ACHN (cell line): Measurements from ENCODE around the gene FAM177A1.
"Not testable (repeated sequence)": the region's sequence is repeated elsewhere in the genome, so short reads cannot be mapped to it uniquely, and the experiment has no call there.

Experiments used
- DNase-seq: peaks from one replicate; pipeline ENCODE4 v3.0.0-alpha.2; 2015
- in situ Hi-C: cut with HindIII; loops from 2 replicates; pipeline ENCODE4 v1.10.0; 2017; ENCODE audit warnings: low sequenced_read_pairs, low pct_ligation_motif_present, low pct_unique_long_range_greater_than_20kb

Gene FAM177A1

DNA sequence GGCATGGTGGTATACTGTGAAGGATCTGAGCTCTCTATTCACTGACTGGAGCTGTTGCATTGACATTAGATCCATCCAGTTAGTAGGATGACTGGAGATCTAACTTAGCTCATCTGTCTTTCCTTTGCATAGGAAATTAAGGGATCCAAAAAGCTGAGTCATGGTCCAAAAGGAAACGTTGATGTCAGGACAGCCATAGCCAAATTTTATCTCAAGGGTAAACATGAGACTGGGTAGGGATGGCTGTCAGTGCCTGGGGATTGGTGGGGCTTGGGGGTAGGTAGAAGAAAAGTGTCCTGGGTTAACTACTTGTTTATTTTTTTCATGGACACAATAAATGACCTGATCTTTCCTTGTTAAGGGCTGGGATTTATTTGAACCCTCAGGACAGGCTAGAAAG, 4.6 kb downstream of the FAM177A1 start:
- in situ Hi-C loops = no loop called here
- no peak for DNase-seq

DNA sequence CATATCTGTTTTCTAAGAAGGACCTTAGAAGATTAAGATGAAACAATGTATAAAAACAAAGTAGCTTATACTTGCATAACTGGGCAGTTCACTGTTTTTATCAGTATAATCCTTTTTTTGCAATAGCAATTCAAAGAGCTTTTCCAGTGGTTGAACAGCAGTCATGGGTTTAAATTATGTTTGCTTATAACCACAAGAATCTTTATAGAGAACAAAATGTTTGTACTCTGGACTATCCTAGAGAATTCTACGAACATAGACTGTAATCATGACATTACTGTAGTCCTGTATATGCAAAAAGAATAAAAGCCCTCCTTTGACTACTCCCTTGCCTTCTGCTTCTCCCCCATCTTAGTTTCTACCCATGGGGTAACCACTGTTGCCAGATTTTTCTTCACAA, 5.7 kb downstream of the FAM177A1 start:
- DNase-seq = no peak
- in situ Hi-C loops = no loop called here

DNA sequence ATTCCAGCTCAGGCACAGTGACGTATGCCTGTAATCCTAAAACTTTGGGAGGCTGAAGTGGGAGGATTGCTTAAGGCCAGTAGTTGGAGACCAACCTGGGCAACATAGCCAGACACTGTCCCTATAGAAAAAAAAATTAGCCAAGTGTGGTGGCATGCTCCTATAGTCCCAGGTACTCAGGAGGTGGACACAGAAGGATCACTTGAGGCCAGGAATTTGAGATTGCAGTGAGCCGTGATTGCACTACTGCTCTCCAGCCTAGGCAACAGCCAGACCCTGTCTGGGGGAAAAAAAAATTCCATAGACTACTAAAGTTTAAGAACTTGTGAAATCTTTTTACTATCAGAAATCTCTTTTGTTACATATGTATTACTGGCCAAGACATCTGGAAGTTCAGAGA, 6.6 kb downstream of the FAM177A1 start:
- in situ Hi-C loops = no loop called here
- DNase-seq = no peak

DNA sequence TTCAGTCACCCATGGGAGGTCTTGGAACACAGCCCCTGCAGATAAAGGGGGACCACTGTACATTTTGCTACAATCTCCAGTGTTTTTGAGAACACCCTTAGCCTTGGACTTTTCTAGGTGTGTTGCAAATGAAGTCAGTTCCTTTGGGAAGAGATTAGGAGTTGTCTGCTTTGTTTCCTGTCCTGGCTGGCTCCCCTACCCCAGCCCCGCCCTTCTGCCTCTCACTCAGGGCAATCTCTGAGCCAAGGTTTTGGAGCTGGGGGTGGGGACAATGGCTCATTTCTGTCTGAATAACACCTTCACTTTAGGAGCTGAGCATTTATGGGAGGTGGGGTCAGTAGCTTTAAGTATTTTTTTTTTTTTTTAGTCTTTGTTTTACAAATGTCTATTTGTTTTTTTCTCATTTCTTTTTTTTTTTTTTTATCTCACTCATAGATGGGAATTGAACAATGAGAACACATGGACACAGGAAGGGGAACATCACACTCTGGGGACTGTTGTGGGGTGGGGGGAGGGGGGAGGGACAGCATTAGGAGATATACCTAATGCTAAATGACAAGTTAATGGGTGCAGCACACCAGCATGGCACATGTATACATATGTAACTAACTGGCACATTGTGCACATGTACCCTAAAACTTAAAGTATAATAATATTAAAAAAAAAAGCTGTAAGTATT, 15.2 kb downstream of the FAM177A1 start:
- in situ Hi-C loops, DNase-seq: not testable (repeated sequence)

DNA sequence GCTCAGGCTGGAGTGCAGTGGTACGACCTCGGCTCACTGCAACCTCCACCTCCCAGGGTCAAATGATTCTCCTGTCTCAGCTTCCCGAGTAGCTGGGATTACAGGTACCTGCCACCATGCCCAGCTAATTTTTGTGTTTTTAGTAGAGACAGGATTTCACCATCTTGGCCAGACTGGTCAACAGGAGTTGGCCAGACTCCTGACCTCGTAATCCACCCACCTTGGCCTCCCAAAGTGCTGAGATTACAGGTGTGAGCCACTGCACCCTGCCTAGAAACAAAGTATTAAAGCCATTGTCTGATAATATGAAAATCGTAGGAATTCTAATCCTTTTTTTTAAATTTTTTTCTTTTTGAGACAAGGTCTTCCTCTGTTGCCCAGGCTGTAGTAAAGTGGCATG, 19.7 kb downstream of the FAM177A1 start:
- in situ Hi-C loops = not testable (repeated sequence)

DNA sequence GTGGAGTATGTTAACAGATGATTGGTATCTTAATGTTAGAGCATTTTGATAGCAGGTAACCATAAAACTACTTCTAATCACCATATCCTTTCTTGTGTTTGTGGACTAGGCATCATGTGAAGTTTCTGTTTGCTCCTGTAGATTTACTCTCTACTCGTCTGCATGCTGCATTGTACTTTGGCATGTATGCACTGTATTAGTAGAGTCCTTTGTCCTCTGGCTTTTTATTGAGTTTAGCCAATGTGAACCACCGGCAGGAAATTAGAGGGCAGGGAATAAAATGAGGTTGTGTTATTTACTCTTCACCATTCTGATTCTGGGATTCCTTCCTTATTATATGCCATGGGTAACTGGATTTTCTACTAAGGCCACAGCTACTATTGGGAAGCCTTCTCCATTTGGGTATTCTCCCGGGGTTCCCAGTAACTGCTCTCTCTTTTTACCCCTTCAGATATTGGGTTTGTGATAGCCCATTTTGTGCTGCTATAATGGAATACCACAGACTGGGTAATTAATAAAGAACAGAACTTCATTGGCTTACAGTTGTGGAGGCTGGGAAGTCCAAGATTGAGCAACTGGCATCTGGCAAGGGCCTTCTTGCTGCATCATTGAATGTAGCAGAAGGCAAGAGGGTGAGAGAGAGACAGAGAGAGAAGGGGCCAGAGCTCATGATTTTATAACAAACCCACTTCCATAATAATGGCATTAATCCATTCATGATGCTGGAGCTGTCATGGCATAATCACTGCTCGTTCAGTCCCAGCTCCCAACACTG, 22.4 kb downstream of the FAM177A1 start:
- in situ Hi-C loops = no loop called here

More for the DNA sequence above, 19.7 kb downstream of the FAM177A1 start:
- DNase-seq = not testable (repeated sequence)

DNA sequence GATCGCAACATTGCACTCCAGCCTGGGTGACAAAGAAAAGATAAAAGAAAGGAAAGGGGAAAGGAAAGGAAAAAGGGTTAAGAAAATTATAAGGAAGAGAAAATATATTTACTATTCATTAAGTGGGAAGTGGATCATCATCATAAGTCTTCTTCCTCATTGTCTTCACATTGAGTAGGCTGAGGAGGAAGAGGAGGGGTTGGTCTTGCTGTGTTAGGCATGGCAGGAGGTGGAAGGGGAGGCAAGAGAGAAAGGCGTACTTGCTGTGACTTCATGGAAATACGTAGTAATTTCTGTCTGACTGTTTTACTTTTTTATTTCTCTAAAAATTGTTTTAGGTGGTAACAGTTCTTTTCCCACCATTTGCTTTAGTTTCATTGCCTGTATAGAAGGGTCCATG, 26.2 kb downstream of the FAM177A1 start:
- in situ Hi-C loops = no loop called here
- no peak for DNase-seq

More for the DNA sequence above, 22.4 kb downstream of the FAM177A1 start:
- DNase-seq = no peak

DNA sequence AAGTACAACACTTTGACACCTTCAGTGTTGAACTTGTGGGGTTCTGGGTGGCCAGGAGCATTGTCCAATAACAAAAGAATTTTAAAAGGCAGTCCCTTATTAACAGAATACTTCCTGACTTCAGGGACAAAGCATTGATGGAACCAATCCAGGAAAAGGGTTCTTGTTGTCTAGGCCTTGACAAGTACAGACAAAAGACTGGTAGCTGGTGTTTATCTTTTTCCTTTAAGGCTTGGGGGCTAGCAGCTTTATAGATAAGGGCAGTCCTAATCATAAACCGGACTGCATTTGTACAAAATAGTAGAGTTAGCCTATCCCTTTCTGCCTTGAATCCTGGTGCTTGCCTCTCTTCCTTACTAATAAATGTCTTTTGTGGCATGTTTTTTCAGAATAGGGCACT, 27.4 kb downstream of the FAM177A1 start:
- no peak for DNase-seq
- in situ Hi-C loops = no loop called here

DNA sequence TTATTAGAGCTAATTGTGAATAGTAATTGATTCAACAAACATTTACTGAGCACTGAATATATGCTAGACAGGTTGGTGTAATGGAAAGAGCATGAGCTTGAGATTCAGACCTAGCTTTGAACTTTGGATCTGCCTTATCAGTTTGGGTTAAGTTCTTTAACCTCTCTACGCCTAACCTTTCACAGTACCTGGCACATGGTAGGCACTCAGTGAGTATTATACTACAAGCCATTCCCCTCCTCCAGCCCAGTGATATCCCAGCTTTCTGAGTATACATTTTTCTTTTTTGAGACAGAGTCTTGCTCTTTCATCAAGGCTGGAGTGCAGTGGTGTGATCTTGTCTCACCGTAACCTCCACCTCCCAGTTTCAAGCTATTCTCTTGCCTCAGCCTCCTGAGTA, 32.0 kb downstream of the FAM177A1 start:
- in situ Hi-C loops = no loop called here
- no peak for DNase-seq

DNA sequence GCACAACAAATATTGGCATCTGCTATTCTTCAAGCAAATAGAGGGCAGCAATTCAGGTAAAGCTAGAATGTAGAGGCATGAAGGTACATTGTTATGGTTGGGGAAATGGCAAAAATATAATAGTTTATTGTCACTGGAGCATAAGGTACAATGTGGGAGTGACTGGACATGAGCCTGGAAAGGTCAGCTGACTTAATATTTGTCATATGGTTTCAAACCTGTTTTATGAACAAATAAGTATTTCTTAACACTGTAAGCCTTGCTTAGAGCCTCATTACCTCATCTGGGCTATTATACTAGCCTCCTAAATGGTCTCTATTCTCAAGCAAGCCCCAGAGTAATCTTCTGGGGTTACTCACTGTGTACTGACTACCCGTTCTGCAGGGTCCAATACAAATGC, 33.7 kb downstream of the FAM177A1 start:
- no peak for DNase-seq
- in situ Hi-C loops = no loop called here

DNA sequence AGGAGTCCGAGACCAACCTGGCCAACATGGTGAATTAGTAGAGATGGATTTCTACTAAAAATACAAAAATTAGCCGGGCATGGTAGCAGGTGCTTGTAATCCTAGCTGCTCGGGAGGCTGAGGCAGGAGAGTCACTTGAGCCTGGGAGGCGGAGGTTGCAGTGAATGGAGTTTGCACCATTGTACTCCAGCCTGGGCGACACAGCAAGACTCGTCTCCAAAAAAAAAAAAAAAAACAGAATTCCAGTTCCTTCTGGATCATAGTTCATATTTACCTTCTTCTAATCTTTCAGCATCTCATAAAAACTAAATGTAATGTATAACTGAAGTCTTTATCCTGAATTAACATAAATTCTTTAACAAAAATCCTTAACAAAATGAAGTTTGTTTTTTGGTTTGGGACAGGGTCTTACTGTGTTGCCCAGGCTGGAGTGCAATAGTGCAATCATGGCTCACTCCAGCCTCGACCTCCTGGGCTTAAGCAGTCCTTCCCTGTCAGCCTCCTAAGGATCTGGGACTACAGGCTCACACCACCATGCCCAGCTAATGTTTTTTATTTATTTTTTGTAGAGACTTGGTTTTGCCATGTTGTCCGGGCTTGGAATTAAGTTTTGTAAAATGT, 37.6 kb downstream of the FAM177A1 start:
- in situ Hi-C loops = no loop called here
- no peak for DNase-seq

DNA sequence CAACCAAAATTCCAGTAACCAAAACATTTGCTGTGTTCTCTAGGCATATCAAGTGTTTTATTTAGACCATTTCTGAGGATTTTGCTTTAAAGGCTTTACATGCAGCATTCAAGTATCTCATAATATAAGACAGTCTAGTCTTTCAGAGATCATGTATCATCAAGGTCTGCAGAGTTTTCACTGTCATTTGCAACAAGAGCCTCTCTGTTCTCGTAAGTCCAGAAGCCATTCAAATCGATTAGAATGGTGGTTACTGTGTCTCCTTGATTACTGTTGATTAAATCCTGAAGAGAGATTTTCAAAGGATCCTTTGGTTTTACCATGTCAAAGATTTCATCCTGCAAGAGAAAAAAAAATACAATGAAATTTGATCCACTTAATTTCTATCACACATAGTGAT, 39.4 kb downstream of the FAM177A1 start:
- in situ Hi-C loops = no loop called here
- no peak for DNase-seq

DNA sequence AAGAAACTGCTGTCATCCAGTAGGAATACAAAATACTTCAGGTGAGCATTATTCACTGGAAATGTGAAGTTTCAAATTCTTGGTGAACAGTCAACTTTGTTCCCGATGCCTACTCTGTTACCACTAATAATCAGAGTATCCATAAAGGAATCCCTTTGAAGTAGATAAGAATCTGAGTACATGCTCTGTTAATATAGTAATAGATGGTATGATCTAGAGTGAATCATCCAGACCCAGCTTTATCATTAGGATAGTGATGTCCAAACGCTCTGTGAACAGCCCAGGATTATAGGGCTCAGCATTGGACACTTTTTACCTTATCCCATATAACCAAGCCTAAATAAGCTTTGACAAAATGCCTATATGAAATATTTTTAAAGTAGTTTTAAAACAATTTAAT, 42.4 kb downstream of the FAM177A1 start:
- no peak for DNase-seq
- in situ Hi-C loops = no loop called here

DNA sequence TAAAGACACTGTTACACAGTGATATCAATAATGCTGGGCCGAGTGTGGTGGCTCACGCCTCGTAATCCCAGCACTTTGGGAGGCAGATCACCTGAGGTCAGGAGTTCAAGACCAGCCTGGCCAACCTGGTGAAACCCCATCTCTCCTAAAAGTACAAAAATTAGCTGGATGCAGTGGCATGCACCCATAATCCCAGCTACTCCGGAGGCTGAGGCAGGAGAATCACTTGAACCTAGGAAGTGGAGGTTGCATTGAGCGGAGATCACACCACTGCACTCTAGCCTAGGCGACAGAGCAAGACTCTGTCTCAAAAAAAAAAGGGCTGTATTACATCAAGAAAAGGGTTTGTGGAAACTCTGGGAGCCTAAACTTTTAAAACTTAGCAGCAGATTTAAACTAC, 48.6 kb downstream of the FAM177A1 start:
- DNase-seq, in situ Hi-C loops: not testable (repeated sequence)

DNA sequence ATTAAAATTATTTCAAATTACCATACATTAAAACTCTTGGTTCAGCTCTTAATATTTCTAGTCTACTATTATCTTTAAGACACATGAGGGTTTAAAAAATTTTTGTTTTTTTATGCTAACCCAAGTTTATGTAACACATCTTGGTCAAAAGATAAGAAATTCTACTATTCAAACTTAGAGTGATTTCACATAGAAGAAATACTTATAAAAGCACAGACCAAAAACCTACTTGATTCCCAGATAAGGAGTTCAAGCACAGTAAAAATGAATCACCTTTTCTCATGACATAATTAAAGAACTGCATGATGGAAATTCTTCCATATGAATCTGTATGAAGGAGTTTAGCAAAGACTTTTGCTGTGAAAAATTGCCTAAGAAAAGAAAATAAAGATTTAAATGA, 61.8 kb downstream of the FAM177A1 start:
- DNase-seq = no peak
- in situ Hi-C loops = no loop called here

DNA sequence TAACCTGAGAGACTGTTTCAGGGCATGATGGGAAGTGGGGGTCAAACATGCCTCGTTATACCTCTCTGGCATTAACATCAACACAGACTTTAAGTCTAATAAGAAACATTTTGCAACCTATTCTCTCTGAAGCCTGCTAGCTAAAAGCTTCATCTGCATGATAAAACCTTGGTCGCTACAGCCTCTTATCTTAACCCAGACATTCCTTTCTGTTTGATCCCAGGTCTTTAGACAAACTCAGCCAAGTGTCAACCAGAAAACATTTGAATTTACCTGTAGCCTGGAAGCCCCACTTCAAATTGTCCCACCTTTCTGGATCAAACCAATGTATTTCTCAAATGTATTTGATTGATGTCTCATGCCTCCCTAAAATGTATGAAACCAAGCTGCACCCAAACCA, 66.6 kb downstream of the FAM177A1 start:
- in situ Hi-C loops = no loop called here
- no peak for DNase-seq

DNA sequence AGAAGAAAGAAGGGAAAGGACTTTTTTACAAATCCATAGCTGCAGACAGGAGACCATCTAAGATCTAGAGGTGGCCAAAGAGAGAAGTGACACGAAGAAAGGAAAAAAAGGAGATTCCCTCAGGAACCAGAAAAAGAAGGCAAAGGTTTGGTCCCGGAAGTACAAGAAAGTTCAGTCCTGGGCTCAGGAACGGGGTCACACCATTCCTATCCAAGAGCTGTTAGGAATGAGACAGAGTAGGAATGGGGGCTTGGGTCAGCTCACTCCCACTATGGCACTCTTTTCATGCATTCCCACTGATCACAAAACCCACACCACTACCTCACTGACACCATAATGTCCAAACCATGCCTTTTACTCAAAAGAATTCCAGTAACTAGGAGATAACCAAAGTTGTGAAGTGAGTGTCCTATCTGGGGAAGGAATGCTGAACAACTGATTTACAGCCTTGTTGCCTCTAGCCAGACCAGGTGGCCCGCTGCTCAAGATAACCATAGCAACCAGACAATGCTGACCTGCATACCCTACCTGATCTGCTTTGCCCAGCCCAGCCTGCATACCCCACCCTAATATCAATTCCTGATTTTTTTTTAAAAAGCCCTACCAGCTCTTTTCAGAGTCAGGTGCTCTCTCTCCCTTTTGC, 67.4 kb downstream of the FAM177A1 start:
- in situ Hi-C loops = no loop called here
- DNase-seq = no peak

DNA sequence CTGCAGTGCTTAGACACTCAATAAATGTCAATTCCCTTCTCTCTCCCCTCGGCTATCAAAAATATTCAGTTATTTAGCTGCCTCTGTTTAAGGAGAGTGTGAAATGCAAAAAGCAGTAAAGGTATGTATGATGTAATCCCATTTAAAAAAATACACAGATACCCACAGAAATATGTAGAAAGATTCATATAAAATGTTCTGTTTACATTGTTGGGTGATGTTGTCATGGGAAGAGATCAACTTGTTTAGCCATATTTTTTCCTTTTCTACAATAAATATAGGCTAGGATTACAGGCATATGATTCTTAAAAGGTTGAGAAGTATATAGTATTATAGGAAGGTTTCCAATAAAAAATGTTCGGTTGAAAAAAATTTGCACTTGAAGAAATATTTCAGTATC, 68.0 kb downstream of the FAM177A1 start:
- in situ Hi-C loops = no loop called here

DNA sequence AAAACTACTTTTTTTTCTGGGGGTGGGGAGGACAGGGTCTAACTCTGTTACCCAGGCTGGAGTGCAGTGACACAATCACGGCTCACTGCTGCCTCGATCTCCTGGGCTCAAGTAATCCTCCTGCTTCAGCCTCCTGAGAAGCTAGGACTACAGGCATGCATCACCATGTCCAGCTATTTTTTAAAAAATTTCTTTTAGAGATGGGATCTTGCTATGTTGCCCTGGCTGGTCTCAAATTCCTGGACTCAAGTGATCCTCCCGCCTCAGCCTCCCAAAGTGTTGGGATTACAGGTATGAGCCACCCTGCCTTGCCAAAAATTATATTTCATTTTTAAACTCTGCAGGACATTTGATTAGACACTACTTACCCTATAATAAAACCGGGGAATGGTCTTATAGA, 70.2 kb downstream of the FAM177A1 start:
- in situ Hi-C loops = no loop called here
- DNase-seq = no peak

More for the DNA sequence above, 68.0 kb downstream of the FAM177A1 start:
- DNase-seq = no peak
